Osteocyte (in vitro differentiated cells): ENCODE results near the gene C10orf143. TPM values are rescaled to one million over a fixed set of nuclear protein-coding genes. Genes with fewer than 3 reads are reported as not detected.

Experiments
- DNase-seq: peaks from one replicate; pipeline ENCODE4 v3.0.0; 2021; ENCODE audit warnings: mixed read lengths; ENCODE audit not compliant: unreplicated experiment; ENCODE audit errors: extremely low spot score
- H3K27ac Mint-ChIP-seq: one replicate; pipeline ENCODE4 v1.8.0; 2021; ENCODE audit warnings: mild to moderate bottlenecking, mixed read lengths; ENCODE audit not compliant: unreplicated experiment
- H3K27me3 Mint-ChIP-seq: one replicate; pipeline ENCODE4 v1.8.0; 2021; ENCODE audit warnings: mixed read lengths; ENCODE audit not compliant: unreplicated experiment
- H3K36me3 Mint-ChIP-seq: one replicate; pipeline ENCODE4 v1.8.0; 2021; ENCODE audit warnings: mixed read lengths; ENCODE audit not compliant: unreplicated experiment
- H3K4me1 Mint-ChIP-seq: one replicate; pipeline ENCODE4 v1.8.0; 2021; ENCODE audit warnings: mixed read lengths; ENCODE audit not compliant: unreplicated experiment
- H3K4me3 Mint-ChIP-seq: one replicate; pipeline ENCODE4 v1.8.0; 2021; ENCODE audit warnings: mild to moderate bottlenecking, moderate library complexity, mixed read lengths; ENCODE audit not compliant: unreplicated experiment
- H3K9me3 Mint-ChIP-seq: one replicate; pipeline ENCODE4 v1.8.0; 2021; ENCODE audit warnings: mixed read lengths; ENCODE audit not compliant: unreplicated experiment
- total RNA-seq: library from RNA; stranded (reverse); gene quantifications from 2 replicates; pipeline ENCODE4 v1.2.1, GENCODE V29; 2021
- TF ChIP-seq, protein P1 (sequence below): fragments of 200-600 bp; sonication (generic); IDR thresholded peaks from 2 replicates; pipeline ENCODE4 v1.5.0; 2021; ENCODE audit warnings: antibody characterized with exemption, mild to moderate bottlenecking, moderate library complexity

C10orf143 gene
- total RNA-seq, 1 donor from 2014 or later, result 4.1 TPM

DNA sequence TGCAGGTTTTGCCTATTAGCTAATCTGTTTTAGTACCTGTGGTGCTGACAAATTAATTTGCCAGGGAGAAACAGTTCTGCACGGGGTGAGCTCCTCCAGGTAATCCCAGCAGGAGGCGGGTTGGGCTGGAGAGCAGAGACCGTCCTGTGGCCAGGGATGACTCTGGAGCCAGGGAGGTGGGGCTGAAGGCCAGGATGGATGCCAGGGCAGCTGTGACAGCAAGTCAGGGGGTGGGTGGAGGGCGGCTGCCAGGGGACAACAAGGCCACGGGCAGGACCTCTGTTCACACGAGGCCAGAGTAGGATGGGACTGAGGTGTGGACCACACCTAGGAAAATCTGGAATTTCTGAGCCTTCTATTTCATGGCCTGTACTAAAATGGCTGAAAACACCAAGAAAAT is 48.9 kb downstream of the C10orf143 start:
- peaks cover 4% of the 10 kb centered on the region for H3K36me3 Mint-ChIP-seq
- DNase-seq, result no peak

DNA sequence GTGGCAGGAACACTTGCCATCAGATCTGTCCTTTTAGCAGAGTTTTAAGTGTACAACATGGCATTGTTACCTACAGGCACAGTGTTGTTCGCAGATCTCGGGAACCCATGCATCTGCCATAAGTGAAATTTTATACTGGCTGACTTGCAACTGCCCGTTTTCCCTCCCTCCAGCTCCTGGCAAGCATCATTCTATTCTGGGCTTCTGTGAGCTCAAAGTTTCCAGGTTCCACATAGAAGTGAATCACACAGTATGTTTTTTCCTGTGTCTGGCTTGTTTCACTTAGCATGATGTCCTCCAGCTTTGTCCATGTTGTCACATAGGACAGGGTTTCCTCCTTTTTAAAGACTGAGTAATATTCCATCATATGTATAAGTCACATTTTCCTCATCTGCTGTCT is 56.6 kb downstream of the C10orf143 start:
- TF ChIP-seq, protein P1, sequence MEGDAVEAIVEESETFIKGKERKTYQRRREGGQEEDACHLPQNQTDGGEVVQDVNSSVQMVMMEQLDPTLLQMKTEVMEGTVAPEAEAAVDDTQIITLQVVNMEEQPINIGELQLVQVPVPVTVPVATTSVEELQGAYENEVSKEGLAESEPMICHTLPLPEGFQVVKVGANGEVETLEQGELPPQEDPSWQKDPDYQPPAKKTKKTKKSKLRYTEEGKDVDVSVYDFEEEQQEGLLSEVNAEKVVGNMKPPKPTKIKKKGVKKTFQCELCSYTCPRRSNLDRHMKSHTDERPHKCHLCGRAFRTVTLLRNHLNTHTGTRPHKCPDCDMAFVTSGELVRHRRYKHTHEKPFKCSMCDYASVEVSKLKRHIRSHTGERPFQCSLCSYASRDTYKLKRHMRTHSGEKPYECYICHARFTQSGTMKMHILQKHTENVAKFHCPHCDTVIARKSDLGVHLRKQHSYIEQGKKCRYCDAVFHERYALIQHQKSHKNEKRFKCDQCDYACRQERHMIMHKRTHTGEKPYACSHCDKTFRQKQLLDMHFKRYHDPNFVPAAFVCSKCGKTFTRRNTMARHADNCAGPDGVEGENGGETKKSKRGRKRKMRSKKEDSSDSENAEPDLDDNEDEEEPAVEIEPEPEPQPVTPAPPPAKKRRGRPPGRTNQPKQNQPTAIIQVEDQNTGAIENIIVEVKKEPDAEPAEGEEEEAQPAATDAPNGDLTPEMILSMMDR, result no peak
- no peaks in the 10 kb centered on the region for H3K4me1 Mint-ChIP-seq
- no peak for DNase-seq
- peaks cover 29% of the 10 kb centered on the region for H3K9me3 Mint-ChIP-seq
- H3K27ac Mint-ChIP-seq, result no peak overlapping the region
- no peak overlapping the region for H3K4me3 Mint-ChIP-seq
- H3K27me3 Mint-ChIP-seq, result no peaks in the 10 kb centered on the region
- H3K36me3 Mint-ChIP-seq, result no peaks in the 10 kb centered on the region

More for the DNA sequence above, 48.9 kb downstream of the C10orf143 start:
- Mint-ChIP-seq H3K27ac (no peak overlapping the region), H3K27me3 (no peaks in the 10 kb centered on the region), H3K4me1 (no peaks in the 10 kb centered on the region), H3K9me3 (peaks cover 9% of the 10 kb centered on the region), H3K4me3 (no peak overlapping the region)
- TF ChIP-seq, protein P1, result no peak

GRCh38 chr10:130053561-130053960 is 57.1 kb downstream of the C10orf143 start:
- TF ChIP-seq, protein P1, result no peak
- Mint-ChIP-seq H3K4me1 (no peaks in the 10 kb centered on the region), H3K4me3 (no peak overlapping the region), H3K27ac (no peak overlapping the region), H3K36me3 (no peaks in the 10 kb centered on the region), H3K27me3 (no peaks in the 10 kb centered on the region), H3K9me3 (peaks cover 29% of the 10 kb centered on the region)
- DNase-seq, result no peak

DNA sequence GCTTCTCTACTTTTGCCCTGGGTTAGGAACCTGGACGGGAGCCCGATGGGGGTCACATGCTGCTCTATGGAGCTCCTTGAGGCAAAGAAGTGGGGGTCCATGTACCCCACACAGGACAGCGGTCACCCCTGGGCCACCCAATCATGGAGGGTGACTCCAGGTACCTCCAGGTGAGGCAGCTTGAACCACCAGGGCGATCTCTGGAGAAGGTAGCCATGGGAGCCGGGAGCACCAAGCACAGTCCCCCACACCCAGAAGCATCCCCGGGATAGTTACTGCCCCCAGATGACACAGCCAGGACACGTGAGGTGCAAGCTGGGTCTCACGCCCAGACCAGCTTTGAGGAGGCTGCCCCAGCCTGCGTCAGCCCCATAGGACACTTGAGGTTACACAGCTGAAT is 58.4 kb downstream of the C10orf143 start:
- no peak overlapping the region for H3K4me3 Mint-ChIP-seq
- H3K27ac Mint-ChIP-seq, result no peak overlapping the region
- H3K27me3 Mint-ChIP-seq, result no peaks in the 10 kb centered on the region
- no peaks in the 10 kb centered on the region for H3K36me3 Mint-ChIP-seq
- DNase-seq, result no peak
- H3K9me3 Mint-ChIP-seq, result peaks cover 24% of the 10 kb centered on the region
- TF ChIP-seq, protein P1, result no peak
- no peaks in the 10 kb centered on the region for H3K4me1 Mint-ChIP-seq

- Mint-ChIP-seq H3K27ac (no peak overlapping the region), H3K4me1 (no peaks in the 10 kb centered on the region), H3K27me3 (no peaks in the 10 kb centered on the region), H3K4me3 (no peak overlapping the region), H3K36me3 (no peaks in the 10 kb centered on the region), H3K9me3 (peaks cover 15% of the 10 kb centered on the region)
- no peak for DNase-seq
- TF ChIP-seq, protein P1, result no peak
These were observed 59.9 kb downstream of the C10orf143 start for GRCh38 chr10:130050721-130051120.
